Lower lobe of right lung (tissue), 2 donors: Measurements from ENCODE around the gene EPB41L4B. TPM values are rescaled to one million over a fixed set of nuclear protein-coding genes. Genes with fewer than 3 reads are reported as not detected.
A peak's percentile ranks its signal among the peaks of the same experiment; 100 is the strongest.

ENCODE experiments used
- ATAC-seq, 2 donors: fragments of 200-7000 bp; cut with Tn5 transposase; one replicate each; pipeline ENCODE4 v1.9.1; 2020 to 2022; ENCODE audit warnings: mild to moderate bottlenecking in 2 of 2, moderate library complexity in 2 of 2
- DNase-seq: peaks from one replicate; pipeline ENCODE4 v3.0.0-alpha.2; 2020
- H3K27ac ChIP-seq: fragments of 200-600 bp; one replicate; pipeline ENCODE4 v1.8.0; 2022
- H3K27me3 ChIP-seq: fragments of 200-600 bp; one replicate; pipeline ENCODE4 v1.8.0; 2022; ENCODE audit warnings: low read depth
- H3K36me3 ChIP-seq: fragments of 200-600 bp; one replicate; pipeline ENCODE4 v1.8.0; 2022; ENCODE audit warnings: mild to moderate bottlenecking
- H3K4me1 ChIP-seq: fragments of 200-600 bp; one replicate; pipeline ENCODE4 v1.8.0; 2022
- H3K4me3 ChIP-seq: fragments of 200-600 bp; one replicate; pipeline ENCODE4 v1.8.0; 2022; ENCODE audit warnings: mild to moderate bottlenecking
- H3K9me3 ChIP-seq: fragments of 200-600 bp; one replicate; pipeline ENCODE4 v1.8.0; 2022
- intact Hi-C: fragments of 100-400 bp; cut with DNase I; formaldehyde crosslinking; loops from one replicate; pipeline ENCODE4 v1.11.0; 2022
- total RNA-seq: library from RNA; stranded (reverse); fragmentation: NEBNext Ultra II Directional; extraction: Animal tissue kit (Norgen Biotek cat#: 25700); gene quantifications from one replicate; pipeline ENCODE4 v1.2.1, GENCODE V29; 2021
- TF ChIP-seq, protein P1 (sequence below): fragments of 200-600 bp; IDR thresholded peaks from one replicate; pipeline ENCODE4 v1.8.0; 2022; ENCODE audit warnings: antibody characterized with exemption, mild to moderate bottlenecking
- donor health status: DM: no; HTN: yes; CAD: no; lungs with severe emphysema.

EPB41L4B gene
- total RNA-seq, 1 donor from 2014 or later: 12.1 TPM

GRCh38 chr9:109168170-109168569, 152.7 kb downstream of the EPB41L4B start:
- Histone ChIP-seq H3K27me3 (peaks cover 32% of the 10 kb centered on the region), H3K4me1 (no peaks in the 10 kb centered on the region), H3K9me3 (no peaks in the 10 kb centered on the region), H3K4me3 (no peak overlapping the region), H3K36me3 (no peaks in the 10 kb centered on the region), H3K27ac (no peak overlapping the region)
- no peak for DNase-seq
- no peak for ATAC-seq
- TF ChIP-seq, protein P1, sequence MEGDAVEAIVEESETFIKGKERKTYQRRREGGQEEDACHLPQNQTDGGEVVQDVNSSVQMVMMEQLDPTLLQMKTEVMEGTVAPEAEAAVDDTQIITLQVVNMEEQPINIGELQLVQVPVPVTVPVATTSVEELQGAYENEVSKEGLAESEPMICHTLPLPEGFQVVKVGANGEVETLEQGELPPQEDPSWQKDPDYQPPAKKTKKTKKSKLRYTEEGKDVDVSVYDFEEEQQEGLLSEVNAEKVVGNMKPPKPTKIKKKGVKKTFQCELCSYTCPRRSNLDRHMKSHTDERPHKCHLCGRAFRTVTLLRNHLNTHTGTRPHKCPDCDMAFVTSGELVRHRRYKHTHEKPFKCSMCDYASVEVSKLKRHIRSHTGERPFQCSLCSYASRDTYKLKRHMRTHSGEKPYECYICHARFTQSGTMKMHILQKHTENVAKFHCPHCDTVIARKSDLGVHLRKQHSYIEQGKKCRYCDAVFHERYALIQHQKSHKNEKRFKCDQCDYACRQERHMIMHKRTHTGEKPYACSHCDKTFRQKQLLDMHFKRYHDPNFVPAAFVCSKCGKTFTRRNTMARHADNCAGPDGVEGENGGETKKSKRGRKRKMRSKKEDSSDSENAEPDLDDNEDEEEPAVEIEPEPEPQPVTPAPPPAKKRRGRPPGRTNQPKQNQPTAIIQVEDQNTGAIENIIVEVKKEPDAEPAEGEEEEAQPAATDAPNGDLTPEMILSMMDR: no peak
- intact Hi-C loops: no loop called here

DNA sequence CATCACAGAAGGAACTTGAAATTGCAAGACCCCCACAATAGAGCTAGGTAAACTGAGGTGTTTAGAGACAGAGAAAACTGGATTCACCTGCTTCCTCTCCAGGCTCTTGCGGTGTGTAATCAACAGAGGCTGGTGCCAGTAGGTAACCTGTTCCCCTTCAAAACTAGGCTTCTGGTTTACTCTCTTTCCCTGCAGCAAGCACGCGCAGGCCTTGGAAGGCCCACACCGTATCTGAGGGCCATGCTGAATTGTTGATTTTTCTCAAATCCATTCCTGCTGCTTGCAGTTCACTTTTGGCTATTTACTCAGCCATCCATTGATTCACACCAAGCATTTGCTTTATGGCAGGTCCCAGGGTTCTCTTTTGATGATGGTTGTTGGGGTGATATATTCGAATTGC, 153.1 kb downstream of the EPB41L4B start:
- ATAC-seq (no peak), DNase-seq (no peak)
- peaks cover 32% of the 10 kb centered on the region for H3K27me3 ChIP-seq
- no peak overlapping the region for H3K4me3 ChIP-seq
- H3K36me3 ChIP-seq: no peaks in the 10 kb centered on the region
- H3K9me3 ChIP-seq: no peaks in the 10 kb centered on the region
- intact Hi-C loops: no loop called here
- TF ChIP-seq, protein P1: no peak
- H3K4me1 ChIP-seq: no peaks in the 10 kb centered on the region
- no peak overlapping the region for H3K27ac ChIP-seq

- DNase-seq (no peak), ATAC-seq (peak in 1 of 2 donors; percentile 21)
- Histone ChIP-seq H3K27ac (no peak within 1 kb of the TSS), H3K27me3 (peaks cover 32% of the 10 kb centered on the region), H3K36me3 (no peaks in the 10 kb centered on the region), H3K4me1 (no peaks in the 10 kb centered on the region), H3K4me3 (no peak within 1 kb of the TSS), H3K9me3 (no peaks in the 10 kb centered on the region)
- intact Hi-C loops: no loop called here
- TF ChIP-seq, protein P1: no peak
These were observed 153.9 kb downstream of the EPB41L4B start, which contains the start of gene FRRS1L for GRCh38 chr9:109166771-109167601. Gene FRRS1L (minus strand): TSS chr9:109167249. CDS start chr9:109167138, 111 bp downstream.

- Histone ChIP-seq H3K27me3 (peaks cover 32% of the 10 kb centered on the region), H3K9me3 (no peaks in the 10 kb centered on the region), H3K4me1 (no peaks in the 10 kb centered on the region), H3K36me3 (no peaks in the 10 kb centered on the region), H3K4me3 (no peak overlapping the region), H3K27ac (no peak overlapping the region)
- TF ChIP-seq, protein P1: no peak
- no peak for DNase-seq
- ATAC-seq: no peak
- intact Hi-C loops: no loop called here
These were observed 154.6 kb downstream of the EPB41L4B start for GRCh38 chr9:109166171-109166770.

GRCh38 chr9:109164042-109164441, 156.8 kb downstream of the EPB41L4B start:
- no peak overlapping the region for H3K4me3 ChIP-seq
- TF ChIP-seq, protein P1: no peak
- no peaks in the 10 kb centered on the region for H3K4me1 ChIP-seq
- DNase-seq (no peak), ATAC-seq (no peak)
- no peaks in the 10 kb centered on the region for H3K9me3 ChIP-seq
- H3K36me3 ChIP-seq: no peaks in the 10 kb centered on the region
- H3K27ac ChIP-seq: no peak overlapping the region
- intact Hi-C loops: no loop called here
- peaks cover 30% of the 10 kb centered on the region for H3K27me3 ChIP-seq
